GM12872 (cell line): ENCODE results near the gene CPD.

ENCODE experiments used
- CTCF ChIP-seq: IDR thresholded peaks from 3 replicates; pipeline ENCODE4 v1.5.1; 2011; ENCODE audit warnings: low read depth, mild to moderate bottlenecking, low read length, moderate library complexity; ENCODE audit not compliant: insufficient read depth

Gene CPD

GRCh38 chr17:30346221-30346795 lies 32.4 kb upstream of the CPD start:
- no peak for TF ChIP-seq CTCF

GRCh38 chr17:30347488-30347887 lies 31.2 kb upstream of the CPD start:
- TF ChIP-seq CTCF, result no peak

- TF ChIP-seq CTCF, result no peak
These were observed 29.5 kb upstream of the CPD start for GRCh38 chr17:30349252-30349651.

- TF ChIP-seq CTCF, result no peak
These were observed 27.0 kb upstream of the CPD start for GRCh38 chr17:30351735-30352134.

GRCh38 chr17:30352240-30352814 lies 26.4 kb upstream of the CPD start:
- no peak for TF ChIP-seq CTCF

- no peak for TF ChIP-seq CTCF
These were observed 24.0 kb upstream of the CPD start for GRCh38 chr17:30354701-30355100.

GRCh38 chr17:30357476-30357875 lies 21.3 kb upstream of the CPD start:
- TF ChIP-seq CTCF, result no peak
